GM12864 (cell line): ENCODE data around the gene PRCD.

ENCODE experiments used
- DNase-seq: peaks from one replicate; pipeline ENCODE4 v3.0.0-alpha.2; 2011; ENCODE audit warnings: low read depth
- H3K4me3 ChIP-seq: 2 replicates; pipeline ENCODE4 v1.5.1; 2011; ENCODE audit warnings: mild to moderate bottlenecking, low read depth, low read length, control low read depth
- CTCF ChIP-seq: IDR thresholded peaks from 2 replicates; pipeline ENCODE4 v1.5.1; 2011; ENCODE audit warnings: low read depth, mild to moderate bottlenecking, moderate library complexity, low read length, control low read depth, inconsistent platforms; ENCODE audit errors: missing control alignments

Gene PRCD

DNA sequence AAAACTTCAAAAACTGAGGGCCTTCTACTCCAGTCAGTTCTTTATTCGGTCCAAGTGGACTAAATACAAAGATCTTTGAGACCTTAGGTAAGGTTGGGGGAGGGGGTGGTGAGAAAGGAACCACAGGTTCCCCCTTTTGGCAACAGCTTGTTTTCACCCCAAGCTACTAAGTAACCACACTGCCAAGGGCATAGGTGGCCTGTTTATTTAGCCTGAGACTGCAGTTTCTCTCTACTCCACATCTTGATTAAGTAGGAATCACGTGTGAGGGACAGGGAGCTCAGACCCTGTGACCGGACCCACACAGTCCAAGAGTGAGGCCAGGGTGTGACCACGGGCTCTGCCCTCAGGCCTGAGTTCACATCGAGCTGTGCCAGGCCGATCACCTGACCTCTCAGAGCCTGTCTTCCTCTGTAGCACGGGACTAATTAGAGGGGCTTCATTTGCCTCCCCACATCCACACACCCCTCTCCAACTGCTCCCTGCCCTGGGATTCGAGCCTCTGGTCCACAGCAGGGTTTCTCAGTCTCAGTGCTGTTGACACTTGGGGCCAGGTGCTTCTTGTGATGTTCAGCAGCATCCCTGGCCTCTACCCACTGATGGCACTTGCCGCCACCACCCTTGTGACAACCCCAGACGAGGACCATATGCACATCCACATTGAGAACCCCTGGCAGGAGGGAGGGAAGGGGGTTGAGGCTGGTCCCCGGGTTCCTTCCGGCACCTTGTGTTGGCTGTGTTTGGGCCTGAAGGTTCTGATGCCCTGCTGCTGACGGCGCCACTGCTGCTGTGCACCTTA is 28.0 kb downstream of the PRCD start:
- no peak for DNase-seq
- no peak overlapping the region for H3K4me3 ChIP-seq
- TF ChIP-seq CTCF: no peak

DNA sequence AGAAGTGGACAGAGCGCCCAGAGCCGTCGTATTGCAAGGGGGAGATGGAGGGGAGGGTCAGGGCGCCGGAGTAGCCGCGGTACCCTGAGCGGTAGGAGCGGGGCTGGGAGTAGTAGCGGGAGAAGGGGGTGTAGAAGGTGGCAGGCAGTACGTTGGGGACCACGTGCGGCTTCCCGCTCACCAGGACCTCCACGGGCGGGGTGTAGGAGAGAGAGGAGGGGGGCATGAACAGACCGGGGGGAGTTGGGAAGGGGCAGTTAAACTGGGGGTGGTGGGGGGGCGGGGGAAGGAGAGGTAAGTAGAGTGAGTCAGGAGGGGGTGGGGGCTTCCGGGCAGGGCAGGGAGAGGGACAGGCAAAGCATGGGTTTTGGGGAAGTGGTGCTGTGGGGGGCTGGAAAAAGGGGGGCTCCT is 29.0 kb downstream of the PRCD start:
- H3K4me3 ChIP-seq: no peak overlapping the region
- TF ChIP-seq CTCF: no peak
- no peak for DNase-seq

DNA sequence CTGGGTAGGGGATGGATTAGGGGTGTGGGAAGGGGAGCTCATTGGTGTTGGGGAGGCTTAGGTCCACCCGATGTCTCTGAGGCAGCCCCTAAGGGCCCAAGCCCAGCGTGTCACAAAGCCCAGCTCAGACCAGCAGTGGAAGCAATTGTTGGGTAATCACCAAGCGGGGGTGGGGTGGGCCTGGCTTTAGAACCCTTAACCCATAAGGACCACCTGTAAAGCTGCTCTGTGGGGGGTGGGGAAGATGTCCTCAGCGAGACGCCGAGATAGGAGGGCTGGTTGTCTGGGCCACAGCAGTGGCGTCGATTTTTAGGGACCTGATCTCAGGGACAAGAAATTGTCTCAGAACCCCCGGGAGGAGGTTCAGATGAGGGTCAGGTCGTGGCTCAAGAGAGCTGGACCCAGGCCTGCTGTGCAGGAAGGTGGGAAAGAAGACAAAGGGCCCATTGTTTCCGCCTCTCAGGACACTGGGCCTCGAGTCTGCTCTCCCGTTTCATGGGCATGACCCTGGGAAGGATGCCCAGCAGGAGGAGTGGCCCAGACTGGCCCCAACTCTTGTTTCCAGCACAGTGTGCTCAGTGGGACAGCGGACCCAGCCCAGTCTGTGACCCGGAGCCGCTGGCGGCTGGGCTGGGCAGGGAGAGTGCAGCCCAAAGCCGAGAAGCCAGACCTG is 29.9 kb downstream of the PRCD start:
- DNase-seq: no peak
- H3K4me3 ChIP-seq: no peak overlapping the region
- TF ChIP-seq CTCF: no peak

DNA sequence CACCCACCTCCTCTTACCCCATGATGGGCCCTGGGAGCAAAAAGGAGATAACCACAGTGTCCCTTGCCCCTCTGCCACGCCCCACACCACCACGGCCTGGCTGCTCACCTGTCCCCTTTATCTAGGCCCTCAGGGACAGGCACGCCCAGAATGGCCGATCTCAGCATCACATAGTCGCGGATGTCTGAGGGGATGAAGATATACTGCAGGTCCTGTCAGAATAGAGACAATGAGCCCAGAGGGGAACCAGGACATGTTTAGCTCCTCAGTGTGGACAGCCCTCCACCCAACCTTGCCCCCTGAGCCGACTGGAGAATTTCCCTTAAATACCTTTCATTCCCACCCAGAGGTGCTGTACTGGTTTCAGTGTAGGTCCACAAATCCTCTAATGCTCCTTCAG is 30.6 kb downstream of the PRCD start:
- no peak for DNase-seq
- no peak overlapping the region for H3K4me3 ChIP-seq
- TF ChIP-seq CTCF: no peak

- TF ChIP-seq CTCF: no peak
- DNase-seq: no peak
- no peak overlapping the region for H3K4me3 ChIP-seq
Measured at GRCh38 chr17:76570877-76571471, 31.1 kb downstream of the PRCD start.

DNA sequence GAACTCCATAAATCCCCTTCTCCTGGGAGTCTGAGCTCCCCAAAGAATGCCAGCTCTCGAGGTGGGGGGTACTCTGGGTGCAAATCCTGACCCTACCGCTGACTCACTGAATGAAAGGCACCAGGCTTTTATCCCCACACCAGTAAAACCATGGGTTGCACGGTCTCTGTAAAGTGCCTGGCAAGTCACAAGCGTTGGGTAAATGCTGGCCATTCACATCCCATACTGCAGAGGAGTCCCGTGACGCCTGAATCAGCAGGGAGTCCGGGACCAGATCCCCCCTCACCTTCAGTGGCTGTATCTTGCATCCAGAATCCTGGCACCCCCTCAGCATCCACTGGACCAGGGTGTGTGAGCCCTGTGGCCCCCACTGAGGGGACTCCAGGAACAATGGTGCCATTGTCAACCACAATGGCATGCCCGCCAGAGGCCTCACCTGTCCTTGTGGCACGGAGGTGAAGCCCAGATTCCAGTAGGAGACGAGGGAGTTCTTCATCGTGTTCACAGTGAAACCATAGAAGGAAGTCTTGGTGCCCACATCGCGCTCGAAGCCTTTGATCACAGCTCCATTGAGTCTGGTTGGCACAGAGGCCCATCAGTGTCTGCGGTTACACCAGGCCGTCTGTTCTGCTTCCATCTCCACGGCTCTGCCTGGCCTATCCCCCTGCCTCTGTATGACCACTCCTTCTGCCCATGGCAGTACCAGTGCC is 32.5 kb downstream of the PRCD start:
- no peak for DNase-seq
- no peak overlapping the region for H3K4me3 ChIP-seq
- TF ChIP-seq CTCF: no peak
